GM12878 (cell line): ENCODE measurements around the gene GAS2L2. TPM values are rescaled to one million over a fixed set of nuclear protein-coding genes. Genes with fewer than 3 reads are reported as not detected.

Experiments
- ATAC-seq: fragments of 200-7000 bp; cut with Tn5 transposase; 3 replicates; pipeline ENCODE4 v1.9.1; 2020; ENCODE audit warnings: mild to moderate bottlenecking, moderate library complexity
- BruUV-seq: library from RNA; stranded (reverse); fragments of 400-500 nt; replicated peaks from 2 replicates; lab custom pipeline; 2021; lab: Mats Ljungman, UMichigan
- CTCF ChIA-PET: fragments of 300-600 bp; sonication (Branson Sonifier 250); formaldehyde crosslinking; extraction: SDS; loops from one replicate; lab custom pipeline; 2021; ENCODE audit warnings: inconsistent platforms; lab: Yijun Ruan, JAX
- POLR2A ChIA-PET: fragments of 350-600 bp; formaldehyde crosslinking; extraction: SDS; loops from one replicate; lab custom pipeline; 2021; ENCODE audit warnings: inconsistent platforms; lab: Charles Lee
- RAD21 ChIA-PET: fragments of 300-600 bp; sonication (Branson Sonifier 250); formaldehyde crosslinking; loops from one replicate; lab custom pipeline; 2023; ENCODE audit warnings: antibody characterized with exemption; ENCODE audit not compliant: unreplicated experiment; lab: Charles Lee
- SMC1A ChIA-PET: fragments of 300-600 bp; sonication (Branson Sonifier 250); formaldehyde crosslinking; loops from one replicate; lab custom pipeline; 2023; ENCODE audit not compliant: unreplicated experiment, uncharacterized antibody; lab: Charles Lee
- DNase-seq: peaks from one replicate; pipeline ENCODE4 v3.0.0-alpha.2; 2011; ENCODE audit warnings: low read depth, low spot score
- FAIRE-seq: peaks from 3 replicates; lab custom pipeline; 2011; peaks lifted over from hg19 to GRCh38; lab: Jason Lieb, UNC
- H2AFZ ChIP-seq: 2 replicates; pipeline ENCODE4 v1.6.0; 2011; ENCODE audit warnings: low read depth, low read length, control low read depth; ENCODE audit not compliant: control insufficient read depth
- H3K27ac ChIP-seq: 2 replicates; pipeline ENCODE4 v1.5.1; 2011; ENCODE audit warnings: control low read depth; ENCODE audit not compliant: control insufficient read depth, insufficient read depth
- H3K27me3 ChIP-seq, 2 experiments: replicated peaks in 1 of 2; 2 replicates each; pipeline versions ENCODE4 v1.6.0 to v1.6.1; 2011; ENCODE audit warnings: low read length in 1 of 2; ENCODE audit not compliant: control insufficient read depth in 2 of 2, insufficient read depth in 2 of 2
- H3K36me3 ChIP-seq, 2 experiments: 2 replicates each; pipeline ENCODE4 v1.5.1; 2011; ENCODE audit warnings: low read length in 1 of 2; ENCODE audit not compliant: control insufficient read depth in 2 of 2, insufficient read depth in 2 of 2
- H3K4me1 ChIP-seq: 2 replicates; pipeline ENCODE4 v1.6.1; 2011; ENCODE audit warnings: mild to moderate bottlenecking, low read length, moderate library complexity, mixed read lengths; ENCODE audit not compliant: control insufficient read depth, insufficient read depth
- H3K4me2 ChIP-seq: 2 replicates; pipeline ENCODE4 v1.6.0; 2011; ENCODE audit warnings: control low read depth; ENCODE audit not compliant: control insufficient read depth, insufficient read depth
- H3K4me3 ChIP-seq: fragments of 200-600 bp; sonication (generic); 2 replicates; pipeline ENCODE4 v1.5.1; 2016
- H3K79me2 ChIP-seq: 2 replicates; pipeline ENCODE4 v1.6.0; 2011; ENCODE audit warnings: low read length; ENCODE audit not compliant: control insufficient read depth, insufficient read depth
- H3K9ac ChIP-seq: 2 replicates; pipeline ENCODE4 v1.8.0; 2011; ENCODE audit warnings: low read length, control low read depth, mixed read lengths; ENCODE audit not compliant: control insufficient read depth, insufficient read depth
- H3K9me3 ChIP-seq: replicated peaks from 3 replicates; pipeline ENCODE4 v1.5.1; 2011; ENCODE audit warnings: mild to moderate bottlenecking, low read length; ENCODE audit not compliant: control insufficient read depth, insufficient read depth
- H4K20me1 ChIP-seq: 2 replicates; pipeline ENCODE4 v1.6.0; 2011; ENCODE audit not compliant: control insufficient read depth, insufficient read depth
- BCL3 ChIP-seq: IDR thresholded peaks from 2 replicates; pipeline ENCODE4 v1.6.1; 2011; ENCODE audit warnings: borderline replicate concordance, low read depth, mild to moderate bottlenecking, moderate library complexity, low read length; ENCODE audit not compliant: insufficient read depth, poor library complexity, severe bottlenecking
- BMI1 ChIP-seq: fragments of 450-650 bp; IDR thresholded peaks from 2 replicates; pipeline ENCODE4 v1.6.1; 2016; ENCODE audit warnings: mild to moderate bottlenecking, moderate library complexity, borderline replicate concordance
- EGR1 ChIP-seq, 2 experiments: IDR thresholded peaks; 1 replicate in 1 of 2; 2 replicates in 1 of 2; pipeline ENCODE4 v1.6.1; 2011 to 2012; ENCODE audit warnings: low read depth in 2 of 2, low read length in 2 of 2, borderline replicate concordance in 1 of 2, mild to moderate bottlenecking in 1 of 2, moderate library complexity in 1 of 2
- FOXK2 ChIP-seq: fragments of 450-650 bp; IDR thresholded peaks from 2 replicates; pipeline ENCODE4 v1.6.1; 2017; ENCODE audit warnings: mild to moderate bottlenecking, moderate library complexity
- HDAC6 ChIP-seq: fragments of 200-600 bp; sonication (generic); IDR thresholded peaks from one replicate; pipeline ENCODE4 v1.8.0; 2017; ENCODE audit warnings: antibody characterized with exemption; ENCODE audit not compliant: unreplicated experiment
- HSF1 ChIP-seq: fragments of 150-350 bp; IDR thresholded peaks from 2 replicates; pipeline ENCODE4 v1.6.1; 2014; ENCODE audit warnings: mild to moderate bottlenecking, low read depth, low read length
- IKZF1 ChIP-seq: fragments of 450-650 bp; conservative IDR thresholded peaks from 2 replicates; pipeline ENCODE4 v1.6.1; 2017; ENCODE audit warnings: antibody characterized with exemption, mild to moderate bottlenecking
- IKZF2 ChIP-seq, 2 experiments: fragments of 450-650 bp; IDR thresholded peaks; 2 replicates each; pipeline ENCODE4 v1.6.1; 2017; ENCODE audit warnings: mild to moderate bottlenecking in 2 of 2, moderate library complexity in 2 of 2
- MTA2 ChIP-seq: fragments of 450-650 bp; IDR thresholded peaks from 2 replicates; pipeline ENCODE4 v1.6.1; 2016; ENCODE audit warnings: low read depth, mild to moderate bottlenecking, moderate library complexity
- NKRF ChIP-seq: fragments of 450-650 bp; conservative IDR thresholded peaks from 2 replicates; pipeline ENCODE4 v1.6.1; 2017; ENCODE audit warnings: mild to moderate bottlenecking, moderate library complexity
- RUNX3 ChIP-seq: IDR thresholded peaks from 2 replicates; pipeline ENCODE4 v1.6.1; 2012; ENCODE audit warnings: low read length, inconsistent platforms
- STAT3 ChIP-seq: IDR thresholded peaks from 2 replicates; pipeline ENCODE4 v1.6.1; 2011; ENCODE audit warnings: low read depth, low read length, improper control_type of control experiment
- SUPT20H ChIP-seq: IDR thresholded peaks from 2 replicates; pipeline ENCODE4 v1.6.1; 2011; ENCODE audit warnings: low read depth, mild to moderate bottlenecking, low read length, moderate library complexity, borderline replicate concordance; ENCODE audit not compliant: control insufficient read depth
- ZBED1 ChIP-seq: IDR thresholded peaks from 2 replicates; pipeline ENCODE4 v1.6.1; 2016; ENCODE audit warnings: borderline replicate concordance
- WGBS: methylation state at CpG from one replicate; pipeline ENCODE4 v1.1.6; 2016; ENCODE audit warnings: low lambda C conversion rate; ENCODE audit not compliant: insufficient replicate concordance, insufficient coverage; ENCODE audit errors: missing lambda C conversion rate; 5-methylcytosine and 5-hydroxymethylcytosine counted together
- in situ Hi-C: fragments of 300-500 bp; cut with MboI; formaldehyde crosslinking; loops from 9 replicates; pipeline ENCODE4 v1.14.3; 2018; ENCODE audit warnings: mixed read lengths
- intact Hi-C: fragments of 100-400 bp; cut with micrococcal nuclease; formaldehyde crosslinking; loops from one replicate; pipeline ENCODE4 v1.14.2; 2022; ENCODE audit not compliant: unreplicated experiment
- polyA plus RNA-seq, 11 experiments: library from polyadenylated mRNA; depleted of rRNA in 4 of 11; unstranded in 6 of 11; stranded (reverse) in 5 of 11; fragments of >200 nt; fragmentation: Nextera tagmentation in 4 of 11; fragmentation: Illumina TruSeq in 1 of 11; extraction: Ambion mirVana in 4 of 11; extraction: Trizol in 1 of 11; gene quantifications; 1 replicate in 1 of 11; 2 replicates in 10 of 11; pipeline versions ENCODE4 v1.2.1 to v1.2.3, GENCODE V29; 2011 to 2016; ENCODE audit warnings: inconsistent platforms in 2 of 11, missing spikeins in 2 of 11, low read depth in 1 of 11
- total RNA-seq, 4 experiments: library from RNA; depleted of rRNA in 3 of 4; stranded (reverse); fragments of >200 nt in 3 of 4; fragmentation: Illumina TruSeq in 1 of 4; extraction: Trizol in 1 of 4; gene quantifications; 2 replicates each; pipeline versions ENCODE4 v1.2.1 to v1.2.3, GENCODE V29; 2013 to 2021

The GAS2L2 gene
- total and polyA plus RNA-seq, 10 of the 15 experiments (the other 5 are each of a cell fraction or from before 2014, with no cell fraction given) = 0.01 TPM; not detected in 9

- TF ChIP-seq NKRF = no peak
These were observed 42.8 kb upstream of the GAS2L2 start (continued) for GRCh38 chr17:35795871-35796265.

- ChIA-PET CTCF (interaction anchor here (0.5 to 2.0 kb wide), 3 partner anchors 31 to 34 kb away, joined by 3 to 9 read pairs (median 3); partner anchors contain the start of gene C17orf50), SMC1A (no interaction called here), RAD21 (no interaction called here), POLR2A (no interaction called here)
- H3K9me3 ChIP-seq = no peaks in the 10 kb centered on the region
- WGBS = 12% methylated on average over 57 of the region's 89 CpGs
- intact Hi-C loops = no loop called here
- DNase-seq (no peak), ATAC-seq (peak; percentile 60), FAIRE-seq (no peak)
- H3K36me3 ChIP-seq = no peaks in the 10 kb centered on the region
- no TSS peak for BruUV-seq
- in situ Hi-C loops = no loop called here
- peak within 1 kb of the TSS; percentile 16; the same call in 1 of the 2 replicates for H2AFZ ChIP-seq
- H3K9ac ChIP-seq = no peak within 1 kb of the TSS
- no peak within 1 kb of the TSS for H3K27ac ChIP-seq
- H3K79me2 ChIP-seq = no peaks in the 10 kb centered on the region
- no peaks in the 10 kb centered on the region; the same call in 1 of the 2 replicates for H4K20me1 ChIP-seq
- peak within 1 kb of the TSS; percentile 60 for H3K4me2 ChIP-seq
- H3K4me1 ChIP-seq = peaks cover 4% of the 10 kb centered on the region
- TF ChIP-seq EGR1 (IDR thresholded peaks at IDR 0.05; ENCODE audit: borderline replicate concordance in 1 of 2, low read depth in 2 of 2, low read length in 2 of 2) (peak in 1 of 2 experiments; percentile 46; a peak in 1 of 3 replicates), ZBED1 (no peak), SUPT20H (no peak), MTA2 (no peak), STAT3 (no peak), FOXK2 (no peak), BMI1 (no peak), BCL3 (no peak), HSF1 (no peak), RUNX3 (no peak), IKZF2 (IDR thresholded peaks at IDR 0.05) (no peak), IKZF1 (no peak), HDAC6 (peak; percentile 90)
- no peak within 1 kb of the TSS for H3K4me3 ChIP-seq
- peaks cover 8 to 16% of the 10 kb centered on the region in 2 experiments for H3K27me3 ChIP-seq
These were observed 42.2 kb upstream of the GAS2L2 start, which contains the start of gene MMP28 for GRCh38 chr17:35795007-35795870. Gene MMP28 (minus strand): TSS chr17:35795641. CDS start chr17:35795377, 264 bp downstream.
